GM19372 (cell line): ENCODE results near the gene GALNT7.

Source experiments
- ATAC-seq: cut with Tn5 transposase; IDR thresholded peaks from one replicate; pipeline ENCODE4 v1.9.1; 2021; ENCODE audit warnings: mild to moderate bottlenecking, low read depth, moderate library complexity; ENCODE audit not compliant: unreplicated experiment

Gene GALNT7

GRCh38 chr4:173284463-173284862 lies 115.9 kb downstream of the GALNT7 start:
- no peak for ATAC-seq

DNA sequence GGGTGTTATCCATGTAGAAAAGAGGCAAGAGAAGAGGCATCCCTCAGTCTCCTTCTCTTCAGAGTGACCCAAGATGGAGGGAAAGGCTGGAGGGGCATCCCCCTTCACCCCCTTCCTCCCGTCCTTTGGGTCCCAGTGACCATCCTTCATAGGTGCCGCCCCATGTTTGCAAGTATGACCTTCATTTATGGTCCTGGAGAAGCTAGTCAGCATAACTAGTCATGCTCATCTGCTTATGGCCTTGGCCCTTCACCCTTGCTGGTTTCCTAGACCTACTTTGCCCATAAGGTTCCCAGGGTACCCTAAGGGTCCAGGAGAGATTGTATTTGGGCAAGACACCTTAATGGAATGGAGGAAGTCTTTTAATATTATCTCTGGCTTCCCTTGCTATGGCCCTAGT lies 118.9 kb downstream of the GALNT7 start:
- ATAC-seq = no peak

GRCh38 chr4:173288296-173288695 lies 119.7 kb downstream of the GALNT7 start:
- peak; percentile 65 for ATAC-seq

DNA sequence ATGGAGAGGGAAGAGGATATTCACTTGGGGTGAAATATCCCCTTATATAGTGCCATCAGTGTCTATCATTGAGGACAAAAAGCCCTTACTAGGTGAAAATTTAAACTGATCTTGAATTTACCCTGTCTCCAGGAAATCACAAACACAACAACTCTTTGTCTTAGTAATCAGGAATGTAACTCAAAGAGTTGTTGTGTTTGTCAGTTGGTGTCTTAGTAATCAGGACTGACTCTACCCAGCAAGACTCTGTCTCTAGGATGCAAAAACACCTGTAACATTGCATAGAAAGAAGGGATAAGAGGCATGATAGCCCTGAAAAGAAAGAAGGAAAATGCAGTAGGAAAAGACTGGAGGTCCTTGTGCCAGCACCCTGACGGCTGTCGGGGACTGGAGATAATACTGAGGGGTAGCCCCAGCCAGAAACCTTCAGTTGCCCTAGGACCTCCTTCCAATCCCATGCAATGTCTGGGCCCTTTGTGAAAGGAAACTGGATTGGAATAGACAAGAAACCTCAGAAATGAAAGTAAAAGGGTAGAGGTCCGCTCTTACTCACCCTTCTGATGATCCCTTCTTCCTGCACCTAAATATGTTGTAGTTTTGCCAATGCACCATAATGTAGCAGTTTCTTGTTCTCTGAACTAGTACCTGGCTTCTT lies 120.2 kb downstream of the GALNT7 start:
- ATAC-seq = peak; percentile 8

GRCh38 chr4:173289353-173289727 lies 120.7 kb downstream of the GALNT7 start:
- no peak for ATAC-seq

DNA sequence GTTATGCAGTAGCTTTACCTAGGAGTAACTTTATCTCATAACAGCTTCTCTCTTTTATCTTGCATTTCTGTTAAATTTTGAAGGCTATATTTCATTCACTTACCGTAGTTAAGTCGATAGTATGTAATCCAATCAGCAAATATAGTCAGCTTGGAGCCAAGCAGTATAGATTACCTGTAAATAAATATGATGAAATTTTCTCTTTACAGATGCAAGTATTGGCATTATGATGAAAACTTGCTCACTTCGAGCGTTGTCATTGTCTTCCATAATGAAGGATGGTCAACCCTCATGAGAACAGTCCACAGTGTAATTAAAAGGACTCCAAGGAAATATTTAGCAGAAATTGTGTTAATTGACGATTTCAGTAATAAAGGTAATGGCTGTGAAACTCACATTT lies 123.3 kb downstream of the GALNT7 start:
- ATAC-seq = no peak

GRCh38 chr4:173293663-173294062 lies 125.1 kb downstream of the GALNT7 start:
- no peak for ATAC-seq

DNA sequence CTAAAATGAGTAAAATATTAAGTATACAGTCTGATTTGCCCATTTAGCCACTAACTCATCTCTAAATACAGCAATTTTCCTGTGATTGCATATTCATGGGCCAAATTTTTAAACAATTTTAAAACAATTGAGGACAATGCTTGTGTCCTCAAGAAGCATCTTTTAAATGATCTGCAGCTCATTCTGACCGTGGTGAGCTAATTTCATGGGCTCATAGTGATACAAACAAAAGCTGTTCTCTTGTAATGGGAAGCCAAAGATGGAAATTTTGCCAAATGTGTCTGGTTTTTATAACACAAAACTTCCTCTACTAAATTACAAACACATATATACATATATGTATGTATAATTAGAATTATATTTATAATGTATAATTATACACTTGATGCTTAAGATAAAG lies 125.8 kb downstream of the GALNT7 start:
- ATAC-seq = no peak

DNA sequence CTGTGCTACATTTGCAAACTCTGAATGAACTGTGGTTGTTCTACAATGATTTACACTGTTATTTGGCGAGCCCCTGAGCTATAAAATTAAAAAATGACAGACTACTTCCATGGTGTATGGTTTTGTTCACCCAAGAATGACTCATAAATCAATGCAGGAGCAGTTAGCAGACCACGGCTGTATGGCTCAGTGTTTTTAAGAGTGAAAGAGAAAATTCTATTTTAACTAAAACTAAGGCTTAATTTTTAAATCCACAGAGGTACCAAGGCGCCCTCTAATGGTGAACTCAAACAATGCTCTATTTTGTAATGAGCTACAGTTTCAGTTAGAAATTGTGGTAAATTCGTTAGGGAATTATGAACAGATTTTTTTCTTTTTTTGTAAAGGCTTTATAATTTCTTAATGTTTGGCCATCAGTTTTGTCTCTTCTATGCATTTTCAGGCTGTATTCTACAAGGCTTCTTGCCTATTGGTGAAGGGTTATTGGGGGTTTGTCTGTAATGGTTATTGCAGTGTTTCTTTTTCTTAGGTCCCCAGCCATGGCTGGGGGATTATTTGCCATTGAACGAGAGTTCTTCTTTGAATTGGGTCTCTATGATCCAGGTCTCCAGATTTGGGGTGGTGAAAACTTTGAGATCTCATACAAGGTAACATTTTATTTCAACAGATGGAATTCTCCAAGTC lies 133.0 kb downstream of the GALNT7 start:
- ATAC-seq = no peak

DNA sequence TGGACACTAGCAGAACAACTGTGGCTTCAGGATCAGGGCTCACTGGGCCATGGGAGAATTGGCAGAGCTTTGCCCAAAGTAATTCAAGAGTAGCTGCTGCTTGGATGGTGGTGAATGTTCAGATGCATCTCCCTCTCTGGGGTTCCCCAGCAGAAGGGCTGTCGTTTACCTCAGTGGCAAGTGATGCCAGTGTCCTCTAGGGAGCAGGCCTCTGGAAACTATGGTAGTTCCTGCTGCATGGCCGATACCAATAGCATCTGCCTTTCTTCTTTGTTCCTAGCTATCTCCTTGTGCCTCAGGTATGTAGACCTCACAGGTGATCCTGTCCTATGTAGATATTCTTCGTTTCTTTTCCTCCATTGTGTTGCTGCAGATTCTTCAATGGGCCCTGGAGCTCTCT lies 139.2 kb downstream of the GALNT7 start:
- ATAC-seq = no peak

DNA sequence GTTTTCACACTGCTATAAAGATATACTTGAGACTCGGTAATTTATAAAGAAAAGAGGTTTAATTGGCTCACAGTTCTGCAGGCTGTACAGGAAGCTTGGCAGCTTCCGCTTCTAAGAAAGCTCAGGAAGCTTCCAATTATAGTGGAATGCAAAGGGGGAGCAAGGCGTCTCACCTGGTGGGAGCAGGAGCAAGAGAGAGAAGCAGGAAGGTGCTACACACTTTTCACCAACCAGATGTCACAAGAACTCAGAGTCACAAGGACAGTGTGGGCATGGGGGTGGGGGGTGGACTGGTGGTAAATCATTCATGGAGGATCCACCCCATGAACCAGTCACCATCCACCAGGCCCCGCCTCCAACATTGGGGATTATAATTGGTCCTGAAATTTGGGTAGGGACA lies 142.8 kb downstream of the GALNT7 start:
- no peak for ATAC-seq

- no peak for ATAC-seq
Measured at GRCh38 chr4:173314715-173315114, 146.1 kb downstream of the GALNT7 start.

GRCh38 chr4:173316060-173316459 lies 147.4 kb downstream of the GALNT7 start:
- no peak for ATAC-seq

DNA sequence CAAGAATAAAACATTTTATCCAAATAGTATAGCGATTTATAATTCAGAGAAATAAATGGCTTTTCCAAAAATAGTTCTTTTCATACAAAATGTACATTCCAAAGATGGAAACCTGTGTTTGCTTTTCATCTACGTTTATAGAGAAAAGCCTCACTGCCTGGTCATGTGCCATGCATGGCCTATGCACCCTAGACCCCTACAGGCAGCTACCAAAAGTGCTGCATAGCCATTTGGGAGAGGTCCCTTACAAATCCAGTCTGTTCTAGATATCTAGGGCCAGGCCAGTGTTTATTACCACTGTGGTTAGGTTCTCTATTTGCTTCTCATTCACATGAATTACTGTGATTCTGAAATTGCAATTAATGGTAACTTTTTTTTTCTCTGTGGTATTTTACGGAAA lies 148.4 kb downstream of the GALNT7 start:
- ATAC-seq = no peak

- no peak for ATAC-seq
Measured at GRCh38 chr4:173318240-173318639, 149.6 kb downstream of the GALNT7 start.

DNA sequence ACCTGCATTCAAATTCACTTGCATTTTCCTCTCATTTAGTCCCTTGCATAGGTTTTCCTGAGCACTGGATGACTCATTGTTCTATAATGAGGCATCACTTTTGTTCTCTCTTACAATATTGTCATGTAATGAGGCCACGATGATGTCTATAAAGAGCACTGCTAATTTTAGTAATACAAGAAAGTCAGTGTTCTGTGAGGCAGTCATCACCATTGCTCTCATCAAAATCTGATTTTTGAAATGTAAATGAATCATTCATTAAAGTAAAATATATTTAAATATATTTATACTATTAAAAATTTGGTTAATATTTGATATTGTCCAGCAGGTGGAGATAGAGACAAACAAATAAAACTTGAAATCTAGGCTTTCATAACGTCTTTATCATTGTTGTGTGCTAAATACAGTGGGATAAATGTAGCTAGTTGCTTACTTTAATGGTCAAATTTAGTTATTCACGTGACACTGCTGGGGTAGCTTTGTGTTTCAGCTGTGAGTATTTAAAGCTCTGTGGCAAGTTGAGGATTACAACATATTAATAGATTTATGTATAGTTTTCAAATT lies 150.1 kb downstream of the GALNT7 start:
- ATAC-seq = no peak

GRCh38 chr4:173319696-173320095 lies 151.1 kb downstream of the GALNT7 start:
- ATAC-seq = no peak

DNA sequence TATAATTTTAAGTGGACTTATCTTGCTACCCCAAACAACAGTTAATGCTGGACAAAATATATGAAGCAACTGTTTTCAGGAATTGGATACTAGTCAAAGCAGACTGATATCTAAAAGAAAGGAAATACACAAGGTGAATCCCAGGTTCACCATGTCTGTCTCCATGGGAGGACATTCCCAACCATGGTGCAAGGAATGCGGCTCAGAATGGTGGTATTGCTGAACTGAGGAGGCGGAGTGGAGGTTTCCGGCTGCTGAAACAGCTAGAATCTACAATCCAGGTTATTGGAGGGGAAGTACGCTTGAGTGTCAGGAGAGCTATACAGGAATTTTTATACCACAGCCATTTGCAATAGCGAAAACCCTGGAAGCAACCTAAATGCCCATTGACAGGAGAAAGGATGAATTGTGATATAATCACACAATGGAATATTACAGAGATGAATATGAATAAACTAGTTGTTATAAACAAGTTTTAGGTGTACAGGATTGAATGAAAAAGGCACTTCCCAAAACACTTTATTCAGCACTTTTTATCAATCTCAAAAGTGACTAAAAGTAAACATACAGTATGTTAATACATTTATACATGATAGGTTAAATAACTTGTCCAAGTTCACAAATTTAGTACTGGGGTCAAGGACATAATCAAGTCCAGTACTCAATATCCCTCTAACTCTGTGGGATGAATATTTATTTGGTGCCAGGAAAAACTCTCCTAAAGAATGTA lies 156.6 kb downstream of the GALNT7 start:
- no peak for ATAC-seq

DNA sequence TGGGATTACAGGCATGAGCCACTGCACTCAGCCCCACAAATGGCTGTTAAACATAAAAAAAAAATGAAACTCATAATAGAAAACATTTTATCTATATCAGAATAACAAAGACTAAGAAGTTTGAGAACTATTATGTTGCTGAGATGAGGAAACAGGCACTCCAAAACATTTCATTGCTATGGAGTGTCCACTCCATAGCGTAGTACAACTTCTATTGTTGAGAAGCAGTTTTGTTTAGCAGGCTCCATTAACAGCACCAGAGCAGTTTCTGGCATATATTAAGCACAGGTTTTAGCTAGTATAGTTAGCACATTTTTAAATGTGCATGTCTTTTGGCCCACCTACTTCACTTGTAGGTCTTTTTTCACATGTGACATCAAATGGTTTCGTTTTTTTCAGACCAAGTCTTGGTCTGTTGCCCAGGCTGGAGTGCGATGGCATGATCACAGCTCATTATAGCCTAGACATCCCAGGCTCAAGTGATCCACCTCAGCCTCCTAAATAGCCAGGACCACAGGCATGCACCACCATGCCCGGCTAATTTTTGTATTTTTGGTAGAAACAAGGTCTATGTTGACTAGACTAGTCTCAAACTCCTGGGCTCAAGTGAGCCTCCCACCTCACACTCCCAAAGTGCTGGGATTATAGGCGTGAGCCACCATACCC lies 159.8 kb downstream of the GALNT7 start:
- no peak for ATAC-seq

GRCh38 chr4:173330590-173330989 lies 162.0 kb downstream of the GALNT7 start:
- no peak for ATAC-seq

- ATAC-seq = no peak
Measured at GRCh38 chr4:173332021-173332487, 163.4 kb downstream of the GALNT7 start.
